NCI-H2227 (cell line): ENCODE measurements around the gene KCNQ1.
A peak's percentile ranks its signal among the peaks of the same experiment; 100 is the strongest.

Experiments
- DNase-seq: peaks from one replicate; lab custom pipeline; 2025; ENCODE audit not compliant: unreplicated experiment; lab: John Stamatoyannopoulos, UW

KCNQ1 gene

GRCh38 chr11:2774173-2775082, 329.6 kb downstream of the KCNQ1 start:
- DNase-seq: no peak

- DNase-seq: no peak
Measured at GRCh38 chr11:2775083-2775625, 330.3 kb downstream of the KCNQ1 start.

GRCh38 chr11:2775626-2776350, 331.0 kb downstream of the KCNQ1 start:
- DNase-seq: no peak

GRCh38 chr11:2776351-2777061, 331.7 kb downstream of the KCNQ1 start:
- no peak for DNase-seq

- DNase-seq: no peak
Measured at GRCh38 chr11:2777386-2777785, 332.6 kb downstream of the KCNQ1 start.

GRCh38 chr11:2777871-2778629, 333.2 kb downstream of the KCNQ1 start:
- peak; percentile 57 for DNase-seq

GRCh38 chr11:2778630-2779498, 334.1 kb downstream of the KCNQ1 start:
- peak; percentile 90 for DNase-seq

GRCh38 chr11:2779499-2779980, 334.7 kb downstream of the KCNQ1 start:
- DNase-seq: no peak

GRCh38 chr11:2779981-2780849, 335.4 kb downstream of the KCNQ1 start:
- no peak for DNase-seq

- DNase-seq: no peak
Measured at GRCh38 chr11:2780850-2781407, 336.1 kb downstream of the KCNQ1 start.

- no peak for DNase-seq
Measured at GRCh38 chr11:2781408-2782274, 336.8 kb downstream of the KCNQ1 start.

- no peak for DNase-seq
Measured at GRCh38 chr11:2782769-2783168, 338.0 kb downstream of the KCNQ1 start.

GRCh38 chr11:2783536-2784082, 338.8 kb downstream of the KCNQ1 start:
- no peak for DNase-seq

- DNase-seq: no peak
Measured at GRCh38 chr11:2787816-2788167, 343.0 kb downstream of the KCNQ1 start.

GRCh38 chr11:2788168-2789071, 343.6 kb downstream of the KCNQ1 start:
- DNase-seq: peak; percentile 70

GRCh38 chr11:2789331-2789730, 344.5 kb downstream of the KCNQ1 start:
- no peak for DNase-seq
